Mucosa of descending colon (tissue), 3 donors: ENCODE results near the gene BTBD16. TPM values are rescaled to one million over a fixed set of nuclear protein-coding genes. Genes with fewer than 3 reads are reported as not detected.

Source experiments
- ATAC-seq: fragments of 200-7000 bp; cut with Tn5 transposase; one replicate; pipeline ENCODE4 v1.9.1; 2020; ENCODE audit warnings: mild to moderate bottlenecking, moderate library complexity
- DNase-seq, 3 donors: peaks; one replicate each; pipeline ENCODE4 v3.0.0-alpha.2; 2020
- H3K36me3 ChIP-seq: fragments of 200-600 bp; one replicate; pipeline ENCODE4 v1.8.0; 2021; ENCODE audit warnings: low read depth, mild to moderate bottlenecking
- H3K4me1 ChIP-seq: fragments of 200-600 bp; one replicate; pipeline ENCODE4 v1.8.0; 2021; ENCODE audit warnings: low read depth, mild to moderate bottlenecking
- H3K4me3 ChIP-seq: fragments of 200-600 bp; one replicate; pipeline ENCODE4 v1.8.0; 2021; ENCODE audit warnings: mild to moderate bottlenecking
- H3K9me3 ChIP-seq: fragments of 200-600 bp; one replicate; pipeline ENCODE4 v1.8.0; 2021; ENCODE audit warnings: mild to moderate bottlenecking
- intact Hi-C, 2 donors: fragments of 100-400 bp; cut with DNase I in 1 of 2; cut with micrococcal nuclease in 1 of 2; formaldehyde crosslinking; loops; one replicate each; pipeline versions ENCODE4 v1.11.0 to v1.11.1; 2022; cut with DNase I, micrococcal nuclease
- total RNA-seq, 3 donors: library from RNA; stranded (reverse); fragmentation: NEBNext Ultra II Directional in 2 of 3; extraction: Animal tissue kit (Norgen Biotek cat#: 25700) in 2 of 3; gene quantifications; one replicate each; pipeline versions ENCODE4 v1.2.1 to v1.2.4, GENCODE V29; 2021 to 2023
- TF ChIP-seq, protein P1 (sequence below): fragments of 200-600 bp; IDR thresholded peaks from one replicate; pipeline ENCODE4 v1.8.0; 2022; ENCODE audit warnings: antibody characterized with exemption, mild to moderate bottlenecking
- donor health status: DM: no; HTN: no; CAD: no; lungs with moderate emphysema.
- donor health status: DM: no; HTN: no; CAD: no.
- donor health status: DM: no; HTN: yes; CAD: no.

The BTBD16 gene
- total RNA-seq, 3 donors from 2014 or later = 0.16 to 0.60 (median 0.26) TPM

DNA sequence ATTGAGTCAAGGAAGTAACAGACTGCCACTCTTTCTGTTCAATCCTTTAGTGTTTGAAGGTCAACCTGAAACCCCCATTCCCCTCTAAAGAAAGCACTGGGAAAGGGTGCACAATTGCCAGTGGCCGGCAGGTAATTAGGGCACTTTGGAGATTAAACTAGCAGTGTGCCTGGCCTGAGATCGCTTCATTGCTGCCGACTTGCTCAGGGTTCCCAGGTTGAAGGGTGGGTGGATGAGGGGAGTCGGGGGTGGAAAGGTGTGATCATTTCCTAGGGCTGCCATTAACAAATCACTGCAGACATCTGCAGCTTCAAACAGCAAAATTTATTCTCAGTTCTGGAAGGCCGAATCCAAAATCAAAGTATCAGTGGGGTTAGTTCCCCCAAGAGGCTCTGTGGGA is 16.3 kb upstream of the BTBD16 start:
- DNase-seq = no peak
- ATAC-seq = no peak
- intact Hi-C loops = no loop called here

DNA sequence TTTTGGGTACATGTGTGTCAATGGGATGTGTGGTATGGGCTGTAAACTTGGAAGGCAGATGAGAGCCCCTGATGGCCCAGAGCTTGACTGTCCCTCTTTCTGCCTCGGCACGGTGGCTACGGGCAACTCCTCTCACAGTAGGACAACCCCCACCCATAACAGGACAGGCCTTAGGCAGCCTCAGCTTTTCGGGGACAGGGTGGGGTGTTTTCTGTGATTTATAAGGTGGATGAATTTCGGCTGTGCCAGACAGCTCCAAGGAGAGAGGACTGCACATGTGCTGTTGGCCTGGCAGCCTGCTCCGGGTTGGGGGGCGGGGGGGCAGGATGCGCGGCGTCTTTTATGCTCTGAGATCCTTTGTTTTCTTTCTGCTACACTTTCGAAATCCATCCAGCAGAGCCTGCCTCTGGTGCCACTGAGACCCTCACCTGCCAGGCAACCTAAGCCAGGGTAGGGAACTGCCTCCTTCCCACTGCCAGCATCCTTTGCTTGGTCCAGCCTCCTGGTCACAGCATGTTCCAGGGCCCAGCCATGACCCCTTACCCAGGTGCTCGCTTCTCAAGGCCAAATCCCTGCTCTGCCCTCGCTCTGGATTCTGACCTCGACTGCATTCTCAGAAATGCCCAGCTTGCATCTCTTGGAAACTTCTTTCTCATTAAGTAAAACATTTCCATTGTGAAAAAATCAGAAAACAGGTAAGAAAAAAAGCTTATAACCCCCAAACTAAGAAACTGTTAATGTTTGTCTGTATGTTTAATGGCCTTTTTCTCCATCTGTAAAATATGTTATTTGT is 15.4 kb upstream of the BTBD16 start:
- H3K4me3 ChIP-seq = no peak overlapping the region
- H3K36me3 ChIP-seq = no peaks in the 10 kb centered on the region
- intact Hi-C loops = no loop called here
- H3K4me1 ChIP-seq = no peaks in the 10 kb centered on the region
- ATAC-seq (no peak), DNase-seq (no peak)
- no peaks in the 10 kb centered on the region for H3K9me3 ChIP-seq
- TF ChIP-seq, protein P1, sequence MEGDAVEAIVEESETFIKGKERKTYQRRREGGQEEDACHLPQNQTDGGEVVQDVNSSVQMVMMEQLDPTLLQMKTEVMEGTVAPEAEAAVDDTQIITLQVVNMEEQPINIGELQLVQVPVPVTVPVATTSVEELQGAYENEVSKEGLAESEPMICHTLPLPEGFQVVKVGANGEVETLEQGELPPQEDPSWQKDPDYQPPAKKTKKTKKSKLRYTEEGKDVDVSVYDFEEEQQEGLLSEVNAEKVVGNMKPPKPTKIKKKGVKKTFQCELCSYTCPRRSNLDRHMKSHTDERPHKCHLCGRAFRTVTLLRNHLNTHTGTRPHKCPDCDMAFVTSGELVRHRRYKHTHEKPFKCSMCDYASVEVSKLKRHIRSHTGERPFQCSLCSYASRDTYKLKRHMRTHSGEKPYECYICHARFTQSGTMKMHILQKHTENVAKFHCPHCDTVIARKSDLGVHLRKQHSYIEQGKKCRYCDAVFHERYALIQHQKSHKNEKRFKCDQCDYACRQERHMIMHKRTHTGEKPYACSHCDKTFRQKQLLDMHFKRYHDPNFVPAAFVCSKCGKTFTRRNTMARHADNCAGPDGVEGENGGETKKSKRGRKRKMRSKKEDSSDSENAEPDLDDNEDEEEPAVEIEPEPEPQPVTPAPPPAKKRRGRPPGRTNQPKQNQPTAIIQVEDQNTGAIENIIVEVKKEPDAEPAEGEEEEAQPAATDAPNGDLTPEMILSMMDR = no peak

More for the DNA sequence above, 16.3 kb upstream of the BTBD16 start:
- Histone ChIP-seq H3K36me3 (no peaks in the 10 kb centered on the region), H3K4me1 (no peaks in the 10 kb centered on the region), H3K4me3 (no peak overlapping the region), H3K9me3 (no peaks in the 10 kb centered on the region)
- TF ChIP-seq, protein P1 = no peak

DNA sequence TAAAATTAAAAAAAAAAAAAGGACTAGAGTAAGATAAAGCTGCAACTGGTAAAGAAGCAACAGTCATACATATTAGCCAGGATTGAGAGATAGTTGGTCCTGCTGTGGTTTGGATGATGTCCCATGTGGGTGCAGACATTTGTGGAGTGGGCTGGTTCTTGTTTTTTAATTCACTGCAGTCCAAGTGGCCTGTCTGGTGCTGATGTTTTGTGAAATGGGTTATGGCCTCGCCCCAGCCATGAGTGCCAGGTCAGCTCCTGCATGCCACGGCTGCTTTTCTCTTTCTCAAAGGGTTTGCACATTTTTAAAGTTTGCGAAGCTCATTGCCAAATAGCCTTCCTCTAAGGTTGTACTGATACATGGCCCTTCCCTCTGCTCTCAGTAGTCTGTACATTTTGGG is 14.1 kb upstream of the BTBD16 start:
- DNase-seq (no peak), ATAC-seq (no peak)
- H3K4me3 ChIP-seq = no peak overlapping the region
- intact Hi-C loops = no loop called here
- TF ChIP-seq, protein P1 = no peak
- no peaks in the 10 kb centered on the region for H3K4me1 ChIP-seq
- H3K9me3 ChIP-seq = peaks cover 6% of the 10 kb centered on the region
- H3K36me3 ChIP-seq = no peaks in the 10 kb centered on the region

DNA sequence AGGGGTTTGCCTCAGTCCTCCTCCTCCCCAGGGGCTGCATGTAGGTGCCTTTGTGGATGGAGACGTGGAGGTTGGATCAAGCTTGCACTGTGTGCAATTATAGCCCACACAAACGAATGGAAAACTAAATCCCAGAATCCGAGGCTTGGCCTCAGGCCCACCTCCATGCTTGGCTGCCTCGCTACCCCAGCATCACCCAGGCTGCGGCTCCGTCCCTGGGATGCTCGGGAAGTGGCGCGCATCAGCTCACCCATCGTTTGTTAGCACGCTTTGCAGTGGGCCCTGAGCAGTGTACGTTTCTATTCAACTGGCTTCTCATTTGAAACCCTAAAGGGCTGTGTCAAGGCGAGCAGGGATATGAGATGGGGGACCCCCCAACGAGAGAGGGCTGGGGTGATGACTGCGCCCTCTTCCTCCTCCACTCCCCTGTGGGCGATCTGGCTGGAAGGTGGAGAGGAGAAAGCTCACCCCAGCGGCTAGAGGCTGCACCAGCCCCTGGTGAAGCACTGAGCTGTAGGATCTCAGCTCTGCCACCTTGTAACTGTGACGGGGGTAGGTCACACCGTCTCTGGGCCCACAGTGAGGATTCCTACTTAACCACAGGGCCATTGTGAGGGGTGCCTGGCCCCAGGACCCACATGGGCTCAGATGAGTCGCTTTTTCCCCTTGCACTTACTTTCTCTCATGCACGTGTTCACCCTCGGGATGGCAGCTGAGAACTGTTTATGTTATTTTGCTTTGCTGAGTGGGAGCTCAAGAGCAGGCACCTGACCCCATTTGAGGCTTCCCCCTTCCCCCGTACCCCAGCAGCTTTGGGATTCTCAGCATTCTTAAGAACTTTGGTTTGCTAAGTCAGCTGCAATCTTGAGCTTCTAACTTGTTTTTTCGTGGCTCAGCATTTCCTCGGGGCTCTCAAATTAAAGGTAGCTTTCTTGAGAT is 12.7 kb upstream of the BTBD16 start:
- ATAC-seq = no peak
- no peak for DNase-seq
- H3K36me3 ChIP-seq = no peaks in the 10 kb centered on the region

DNA sequence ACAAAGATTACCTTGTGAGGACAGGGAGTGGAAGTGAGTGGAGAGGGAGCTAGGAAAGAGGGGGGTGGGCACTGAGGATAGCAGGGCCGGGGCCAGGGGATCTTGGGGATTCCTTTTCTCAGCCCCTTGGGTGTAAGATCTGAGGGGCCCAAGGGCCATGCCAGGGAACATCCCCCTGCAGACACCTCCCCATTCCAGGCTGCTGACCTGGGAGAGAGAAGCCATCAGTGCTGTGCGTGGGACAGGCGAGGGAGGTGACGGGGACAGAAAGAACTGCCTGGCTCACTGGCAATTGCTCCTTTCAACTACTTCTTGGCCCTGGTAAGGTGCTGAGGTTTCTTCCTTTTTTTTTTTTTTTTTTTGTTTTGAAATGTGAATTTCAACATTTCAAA is 12.0 kb upstream of the BTBD16 start:
- Histone ChIP-seq H3K36me3 (no peaks in the 10 kb centered on the region), H3K4me1 (no peaks in the 10 kb centered on the region), H3K4me3 (no peak overlapping the region), H3K9me3 (peaks cover 10% of the 10 kb centered on the region)
- intact Hi-C loops = no loop called here
- DNase-seq (no peak), ATAC-seq (no peak)
- TF ChIP-seq, protein P1 = no peak

More for the DNA sequence above, 12.7 kb upstream of the BTBD16 start:
- intact Hi-C loops = no loop called here
- Histone ChIP-seq H3K9me3 (peaks cover 10% of the 10 kb centered on the region), H3K4me1 (no peaks in the 10 kb centered on the region), H3K4me3 (no peak overlapping the region)
- TF ChIP-seq, protein P1 = no peak
